GM13976 (cell line): ENCODE results near the gene SH3TC1.

Source experiments
- DNase-seq: peaks from one replicate; pipeline ENCODE4 v3.0.0; 2012; ENCODE audit warnings: low spot score
- CTCF ChIP-seq: IDR thresholded peaks from 2 replicates; pipeline ENCODE4 v1.5.1; 2012; ENCODE audit warnings: borderline replicate concordance, mild to moderate bottlenecking; ENCODE audit not compliant: insufficient read depth; ENCODE audit errors: extremely low read depth, missing control alignments, control extremely low read depth
- in situ Hi-C: fragments of 300-500 bp; cut with MboI; formaldehyde crosslinking; loops from one replicate; pipeline ENCODE4 v1.12.0; 2022; ENCODE audit warnings: low sequenced_read_pairs, mixed read lengths, inconsistent platforms; ENCODE audit not compliant: unreplicated experiment

The SH3TC1 gene

DNA sequence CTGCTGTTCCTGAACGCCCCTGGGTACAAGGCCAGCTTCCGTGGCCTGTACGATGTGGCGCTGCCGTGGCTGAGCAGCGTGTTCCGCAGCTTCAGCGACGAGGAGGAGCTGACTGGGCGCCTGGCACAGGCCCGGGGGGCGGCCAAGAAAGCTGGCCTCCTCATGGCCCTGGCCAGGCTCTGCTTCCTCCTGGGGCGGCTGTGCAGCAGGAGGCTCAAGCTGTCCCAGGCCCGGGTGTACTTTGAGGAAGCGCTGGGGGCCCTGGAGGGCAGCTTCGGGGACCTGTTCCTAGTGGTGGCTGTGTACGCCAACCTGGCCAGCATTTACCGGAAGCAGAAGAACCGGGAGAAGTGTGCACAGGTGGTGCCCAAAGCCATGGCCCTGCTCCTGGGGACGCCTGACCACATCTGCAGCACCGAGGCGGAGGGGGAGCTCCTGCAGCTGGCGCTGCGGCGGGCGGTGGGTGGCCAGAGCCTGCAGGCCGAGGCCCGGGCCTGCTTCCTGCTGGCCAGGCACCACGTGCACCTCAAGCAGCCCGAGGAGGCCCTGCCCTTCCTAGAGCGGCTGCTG, 28.2 kb downstream of the SH3TC1 start:
- DNase-seq, result no peak
- TF ChIP-seq CTCF, result no peak
- in situ Hi-C loops, result no loop called here

DNA sequence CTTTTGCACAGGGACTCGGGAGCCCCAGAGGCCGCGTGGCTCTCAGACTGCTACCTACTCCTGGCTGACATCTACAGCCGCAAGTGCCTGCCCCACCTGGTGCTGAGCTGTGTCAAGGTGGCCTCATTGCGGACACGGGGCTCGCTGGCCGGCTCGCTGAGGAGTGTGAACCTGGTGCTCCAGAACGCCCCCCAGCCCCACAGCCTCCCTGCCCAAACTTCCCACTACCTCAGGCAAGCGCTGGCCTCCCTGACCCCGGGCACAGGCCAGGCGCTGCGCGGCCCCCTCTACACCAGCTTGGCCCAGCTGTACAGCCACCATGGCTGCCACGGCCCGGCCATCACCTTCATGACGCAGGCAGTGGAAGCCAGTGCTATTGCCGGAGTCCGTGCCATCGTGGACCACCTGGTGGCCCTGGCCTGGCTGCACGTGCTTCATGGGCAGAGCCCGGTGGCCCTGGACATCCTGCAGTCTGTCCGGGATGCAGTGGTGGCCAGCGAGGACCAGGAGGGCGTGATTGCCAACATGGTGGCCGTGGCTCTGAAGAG, 28.8 kb downstream of the SH3TC1 start:
- no peak for DNase-seq
- in situ Hi-C loops, result no loop called here
- TF ChIP-seq CTCF, result no peak

GRCh38 chr4:8228319-8229250, 29.5 kb downstream of the SH3TC1 start:
- peak; percentile 73 for DNase-seq
- in situ Hi-C loops, result no loop called here
- no peak for TF ChIP-seq CTCF

DNA sequence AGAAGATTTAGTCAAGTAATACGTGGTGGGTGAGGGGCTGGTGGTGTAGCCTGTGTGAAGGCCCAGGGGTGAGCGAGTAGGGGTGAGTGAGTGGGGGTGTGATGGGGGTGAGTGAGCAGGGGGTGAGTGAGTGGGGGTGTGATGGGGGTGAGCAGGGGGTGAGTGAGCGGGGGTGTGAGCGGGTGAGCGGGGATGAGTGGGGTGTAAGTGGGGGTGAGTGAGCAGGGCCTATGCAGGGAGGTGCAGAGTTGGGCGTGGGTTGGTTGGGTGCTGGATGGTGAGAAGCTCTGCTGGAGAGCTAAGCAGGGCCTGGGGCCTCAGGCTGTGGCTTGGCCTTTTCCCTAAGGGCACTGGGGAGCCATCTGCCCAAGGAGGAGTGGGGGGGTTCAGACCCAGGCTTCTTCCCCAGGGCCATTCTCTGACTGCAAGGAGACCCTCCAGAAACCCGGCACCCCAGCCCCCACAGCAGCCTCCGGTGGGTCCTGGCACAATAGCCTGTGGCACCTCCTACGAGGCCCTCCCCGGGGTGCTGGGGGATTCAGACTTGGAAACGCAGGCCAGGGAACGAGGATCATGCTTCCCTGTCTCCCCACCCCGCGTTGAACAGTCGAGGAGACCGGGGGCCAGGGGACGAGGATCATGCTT, 30.4 kb downstream of the SH3TC1 start:
- no peak for DNase-seq
- in situ Hi-C loops, result no loop called here
- TF ChIP-seq CTCF, result no peak

DNA sequence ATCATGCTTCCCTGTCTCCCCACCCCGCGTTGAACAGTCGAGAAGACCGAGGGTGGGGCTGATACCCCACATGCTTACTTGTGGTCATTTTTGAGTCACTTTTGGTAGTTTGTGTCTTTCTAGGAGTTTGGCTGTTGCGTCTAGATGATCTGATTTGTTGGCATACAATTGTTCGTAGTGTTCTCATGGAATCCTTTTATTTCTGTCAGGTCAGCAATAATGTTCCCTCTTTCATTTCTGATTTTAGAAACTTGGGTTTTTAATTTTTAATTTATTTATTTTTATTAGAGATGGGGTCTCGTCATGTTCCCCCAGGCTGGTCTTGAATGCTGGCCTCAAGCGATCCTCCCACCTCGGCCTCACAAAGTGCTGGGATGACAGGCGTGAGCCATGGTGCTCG, 30.9 kb downstream of the SH3TC1 start:
- in situ Hi-C loops, result no loop called here
- no peak for DNase-seq

More for the DNA sequence above, 30.9 kb downstream of the SH3TC1 start:
- no peak for TF ChIP-seq CTCF
